ENCODE results near the gene FIGNL1. TPM values are rescaled to one million over a fixed set of nuclear protein-coding genes. Genes with fewer than 3 reads are reported as not detected.

The FIGNL1 gene
- total and polyA plus RNA-seq, 2 of the 4 experiments (the other 2 are of a cell fraction): 8.2 to 27.1 TPM

DNA sequence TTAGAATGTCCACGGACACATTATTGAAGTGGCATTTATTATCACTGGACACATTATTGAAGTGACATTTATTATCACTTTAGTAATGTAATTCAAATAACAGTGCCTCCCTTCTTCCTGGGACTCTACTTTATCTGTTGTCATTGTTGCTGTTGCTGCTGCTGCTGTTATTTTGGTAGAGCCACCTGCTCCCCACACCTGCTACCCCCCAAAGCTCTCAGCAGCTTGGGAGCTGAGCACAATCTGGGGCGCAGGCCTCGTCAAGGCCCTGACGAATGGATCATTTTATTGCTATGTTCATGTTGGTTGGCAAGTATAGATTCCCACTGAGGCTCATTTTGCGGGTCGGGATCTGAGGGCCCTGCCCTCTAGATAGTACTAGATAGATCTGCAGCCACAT, 24.8 kb downstream of the FIGNL1 start:
- Histone ChIP-seq H3K36me3 (ENCODE audit: control insufficient read depth, insufficient read depth, low read length) (no peaks in the 10 kb centered on the region), H3K9me1 (ENCODE audit: insufficient read depth, low read length) (no peaks in the 10 kb centered on the region), H2AK5ac (ENCODE audit: low read depth, low read length) (no peak overlapping the region), H2BK20ac (ENCODE audit: low read depth, low read length) (no peak overlapping the region), H2BK120ac (ENCODE audit: low read depth, low read length) (no peak overlapping the region), H4K8ac (ENCODE audit: low read depth in 2 of 2, low read length in 2 of 2) (no peak overlapping the region), H3K18ac (ENCODE audit: low read depth, low read length) (no peak overlapping the region), H3K4me1 (ENCODE audit: control insufficient read depth, insufficient read depth, low read length) (no peaks in the 10 kb centered on the region), H3K4me2 (ENCODE audit: low read depth, low read length) (no peak overlapping the region), H3K14ac (replicated peaks; ENCODE audit: low read depth, low read length) (no peak overlapping the region), H4K20me1 (ENCODE audit: insufficient read depth, low read length) (no peaks in the 10 kb centered on the region), H4K5ac (ENCODE audit: low read depth, low read length) (no peak overlapping the region), H2AK9ac (replicated peaks; ENCODE audit: low read depth, low read length, poor library complexity) (no peak overlapping the region), H2BK15ac (ENCODE audit: low read depth, low read length) (no peak overlapping the region), H2BK5ac (ENCODE audit: low read depth, low read length, poor library complexity, severe bottlenecking) (no peak overlapping the region), H4K91ac (ENCODE audit: insufficient read depth, low read depth, low read length) (no peak overlapping the region), H3K9me3 (ENCODE audit: control insufficient read depth, insufficient read depth, low read length) (no peaks in the 10 kb centered on the region), H3K4ac (ENCODE audit: low read depth, low read length) (no peak overlapping the region), H3K23ac (ENCODE audit: low read depth, low read length) (no peak overlapping the region), H3K4me3 (ENCODE audit: insufficient read depth, low read depth, low read length) (no peak overlapping the region), H3K27ac (ENCODE audit: insufficient read depth, low read length) (no peak overlapping the region), H3K9ac (ENCODE audit: low read depth, low read length) (no peak overlapping the region), H3K56ac (ENCODE audit: extremely low read depth, insufficient read depth, low read length) (no peak overlapping the region), H3K27me3 (ENCODE audit: control insufficient read depth, insufficient read depth, low read length) (no peaks in the 10 kb centered on the region), H3K79me1 (ENCODE audit: low read depth in 1 of 2, low read length in 2 of 2) (no peaks in the 10 kb centered on the region), H2AFZ (replicated peaks; ENCODE audit: low read length, poor library complexity) (no peak overlapping the region)
- ATAC-seq (ENCODE audit: low read depth) (no peak), DNase-seq (no peak)
- WGBS, 2 experiments (ENCODE audit: extremely low coverage in 2 of 2, insufficient read length in 1 of 2): 80% methylated on average over 1 of the region's 6 CpGs; no CpG with 5 or more reads in 1 of the 2 experiments
- in situ Hi-C loops (cut with MboI; ENCODE audit: low sequenced_read_pairs) (no loop called here), dilution Hi-C loops (cut with HindIII; ENCODE audit: low sequenced_read_pairs, unreplicated experiment) (no loop called here), intact Hi-C loops (cut with micrococcal nuclease) (no loop called here)
- no TSS peak for BruUV-seq (replicated peaks)
- ChIA-PET CTCF (no interaction called here), POLR2A (ENCODE audit: unreplicated experiment) (no interaction called here)
- TF ChIP-seq POLR2A (IDR thresholded peaks at IDR 0.05; ENCODE audit: low read depth, low read length) (no peak), BHLHE40 (IDR thresholded peaks at IDR 0.05; ENCODE audit: low read depth, low read length) (no peak), CEBPB (IDR thresholded peaks at IDR 0.05; ENCODE audit: low read depth, low read length) (no peak), SMC3 (IDR thresholded peaks at IDR 0.05; ENCODE audit: low read depth, low read length) (no peak), NFE2L2 (IDR thresholded peaks at IDR 0.05; ENCODE audit: low read depth, low read length) (no peak), FOS (IDR thresholded peaks at IDR 0.05; ENCODE audit: low read depth, low read length) (no peak), MAFK (IDR thresholded peaks at IDR 0.05; ENCODE audit: low read depth, low read length) (no peak), RFX5 (IDR thresholded peaks at IDR 0.05; ENCODE audit: low read depth, low read length) (no peak), RAD21 (IDR thresholded peaks at IDR 0.05; ENCODE audit: low read length) (no peak), MAZ (IDR thresholded peaks at IDR 0.05; ENCODE audit: borderline replicate concordance, low read depth, low read length) (no peak), RCOR1 (IDR thresholded peaks at IDR 0.05; ENCODE audit: insufficient replicate concordance, low read length) (no peak), MXI1 (IDR thresholded peaks at IDR 0.05; ENCODE audit: borderline replicate concordance, low read depth, low read length) (no peak), CHD1 (IDR thresholded peaks at IDR 0.05; ENCODE audit: low read depth, low read length) (no peak)
- TF ChIP-seq, protein P1, sequence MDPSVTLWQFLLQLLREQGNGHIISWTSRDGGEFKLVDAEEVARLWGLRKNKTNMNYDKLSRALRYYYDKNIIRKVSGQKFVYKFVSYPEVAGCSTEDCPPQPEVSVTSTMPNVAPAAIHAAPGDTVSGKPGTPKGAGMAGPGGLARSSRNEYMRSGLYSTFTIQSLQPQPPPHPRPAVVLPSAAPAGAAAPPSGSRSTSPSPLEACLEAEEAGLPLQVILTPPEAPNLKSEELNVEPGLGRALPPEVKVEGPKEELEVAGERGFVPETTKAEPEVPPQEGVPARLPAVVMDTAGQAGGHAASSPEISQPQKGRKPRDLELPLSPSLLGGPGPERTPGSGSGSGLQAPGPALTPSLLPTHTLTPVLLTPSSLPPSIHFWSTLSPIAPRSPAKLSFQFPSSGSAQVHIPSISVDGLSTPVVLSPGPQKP (IDR thresholded peaks at IDR 0.05; ENCODE audit: borderline replicate concordance, low read depth, low read length): no peak
- TF ChIP-seq, protein P2, sequence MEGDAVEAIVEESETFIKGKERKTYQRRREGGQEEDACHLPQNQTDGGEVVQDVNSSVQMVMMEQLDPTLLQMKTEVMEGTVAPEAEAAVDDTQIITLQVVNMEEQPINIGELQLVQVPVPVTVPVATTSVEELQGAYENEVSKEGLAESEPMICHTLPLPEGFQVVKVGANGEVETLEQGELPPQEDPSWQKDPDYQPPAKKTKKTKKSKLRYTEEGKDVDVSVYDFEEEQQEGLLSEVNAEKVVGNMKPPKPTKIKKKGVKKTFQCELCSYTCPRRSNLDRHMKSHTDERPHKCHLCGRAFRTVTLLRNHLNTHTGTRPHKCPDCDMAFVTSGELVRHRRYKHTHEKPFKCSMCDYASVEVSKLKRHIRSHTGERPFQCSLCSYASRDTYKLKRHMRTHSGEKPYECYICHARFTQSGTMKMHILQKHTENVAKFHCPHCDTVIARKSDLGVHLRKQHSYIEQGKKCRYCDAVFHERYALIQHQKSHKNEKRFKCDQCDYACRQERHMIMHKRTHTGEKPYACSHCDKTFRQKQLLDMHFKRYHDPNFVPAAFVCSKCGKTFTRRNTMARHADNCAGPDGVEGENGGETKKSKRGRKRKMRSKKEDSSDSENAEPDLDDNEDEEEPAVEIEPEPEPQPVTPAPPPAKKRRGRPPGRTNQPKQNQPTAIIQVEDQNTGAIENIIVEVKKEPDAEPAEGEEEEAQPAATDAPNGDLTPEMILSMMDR (conservative IDR thresholded peaks at IDR 0.05; ENCODE audit: low read depth, low read length): no peak
- TF ChIP-seq, protein P3, sequence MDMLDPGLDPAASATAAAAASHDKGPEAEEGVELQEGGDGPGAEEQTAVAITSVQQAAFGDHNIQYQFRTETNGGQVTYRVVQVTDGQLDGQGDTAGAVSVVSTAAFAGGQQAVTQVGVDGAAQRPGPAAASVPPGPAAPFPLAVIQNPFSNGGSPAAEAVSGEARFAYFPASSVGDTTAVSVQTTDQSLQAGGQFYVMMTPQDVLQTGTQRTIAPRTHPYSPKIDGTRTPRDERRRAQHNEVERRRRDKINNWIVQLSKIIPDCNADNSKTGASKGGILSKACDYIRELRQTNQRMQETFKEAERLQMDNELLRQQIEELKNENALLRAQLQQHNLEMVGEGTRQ (IDR thresholded peaks at IDR 0.05; ENCODE audit: low read depth, low read length): no peak
